ENCODE data around the gene TMEM61.

Gene TMEM61

GRCh38 chr1:54970901-54971300 is 9.5 kb upstream of the TMEM61 start:
- peak; percentile 3 for DNase-seq (ENCODE audit: low spot score)
- no peak for TF ChIP-seq CTCF (IDR thresholded peaks at IDR 0.05)
- no peak overlapping the region for H3K4me3 ChIP-seq
- no peak overlapping the region for H3K27ac ChIP-seq

- no peak for TF ChIP-seq CTCF (IDR thresholded peaks at IDR 0.05)
- H3K4me3 ChIP-seq: no peak overlapping the region
- no peak overlapping the region for H3K27ac ChIP-seq
- DNase-seq (ENCODE audit: low spot score): peak; percentile 29
These were observed 9.1 kb upstream of the TMEM61 start for GRCh38 chr1:54971317-54971791.

GRCh38 chr1:54972436-54972835 is 8.0 kb upstream of the TMEM61 start:
- DNase-seq (ENCODE audit: low spot score): peak; percentile 45
- peak overlapping the region in 1 of 2 donors; percentile 76 for H3K27ac ChIP-seq
- TF ChIP-seq CTCF (IDR thresholded peaks at IDR 0.05): no peak
- no peak overlapping the region for H3K4me3 ChIP-seq

GRCh38 chr1:54973205-54973921 is 7.1 kb upstream of the TMEM61 start:
- peak overlapping the region; percentile 69 to 76 for H3K27ac ChIP-seq
- peak overlapping the region; percentile 18 for H3K4me3 ChIP-seq
- TF ChIP-seq CTCF (IDR thresholded peaks at IDR 0.05): no peak
- DNase-seq (ENCODE audit: low spot score): peak; percentile 81

GRCh38 chr1:54975356-54976108 is 4.9 kb upstream of the TMEM61 start:
- peak; percentile 24 for DNase-seq (ENCODE audit: low spot score)
- H3K4me3 ChIP-seq: no peak overlapping the region
- TF ChIP-seq CTCF (IDR thresholded peaks at IDR 0.05): no peak
- H3K27ac ChIP-seq: no peak overlapping the region

- Histone ChIP-seq H3K27ac (no peak overlapping the region), H3K4me3 (no peak overlapping the region)
- DNase-seq (ENCODE audit: low spot score): no peak
- TF ChIP-seq CTCF (IDR thresholded peaks at IDR 0.05): no peak
These were observed 3.7 kb upstream of the TMEM61 start for GRCh38 chr1:54976747-54977146.

Data from coronary artery (tissue), 2 donors.